GM18870 (cell line): Measurements from ENCODE around the gene GUCY2F.

Source experiments
- ATAC-seq: cut with Tn5 transposase; IDR thresholded peaks from one replicate; pipeline ENCODE4 v1.9.1; 2021; ENCODE audit warnings: moderate library complexity; ENCODE audit not compliant: unreplicated experiment

GUCY2F gene

GRCh38 chrX:109481986-109482385 lies at the start of gene GUCY2F:
Gene GUCY2F (minus strand): TSS chrX:109482086. CDS start chrX:109475936, 6,150 bp downstream.
- ATAC-seq, result no peak

- no peak for ATAC-seq
Measured at GRCh38 chrX:109519001-109519400, 37.1 kb upstream of the GUCY2F start.

GRCh38 chrX:109511113-109511512 lies 29.2 kb upstream of the GUCY2F start:
- no peak for ATAC-seq

GRCh38 chrX:109508915-109509314 lies 27.0 kb upstream of the GUCY2F start:
- ATAC-seq, result no peak

- no peak for ATAC-seq
Measured at GRCh38 chrX:109501176-109501575, 19.3 kb upstream of the GUCY2F start.

- no peak for ATAC-seq
Measured at GRCh38 chrX:109498434-109498833, 16.5 kb upstream of the GUCY2F start.

- no peak for ATAC-seq
Measured at GRCh38 chrX:109489174-109489573, 7.3 kb upstream of the GUCY2F start.

GRCh38 chrX:109487640-109488039 lies 5.8 kb upstream of the GUCY2F start:
- ATAC-seq, result no peak

- peak; percentile 82 for ATAC-seq
Measured at GRCh38 chrX:109485470-109486340, 3.8 kb upstream of the GUCY2F start.

- ATAC-seq, result no peak
Measured at GRCh38 chrX:109484886-109485285, 3.0 kb upstream of the GUCY2F start.

GRCh38 chrX:109475174-109475891 lies 6.6 kb downstream of the GUCY2F start:
- ATAC-seq, result no peak

GRCh38 chrX:109472939-109473735 lies 8.7 kb downstream of the GUCY2F start:
- ATAC-seq, result no peak

- ATAC-seq, result no peak
Measured at GRCh38 chrX:109464231-109464630, 17.7 kb downstream of the GUCY2F start.

GRCh38 chrX:109463784-109464183 lies 18.1 kb downstream of the GUCY2F start:
- no peak for ATAC-seq

GRCh38 chrX:109448282-109448938 lies 33.5 kb downstream of the GUCY2F start:
- ATAC-seq, result no peak

GRCh38 chrX:109441266-109441665 lies 40.6 kb downstream of the GUCY2F start:
- no peak for ATAC-seq

- ATAC-seq, result peak; percentile 74
Measured at GRCh38 chrX:109440475-109440874, 41.4 kb downstream of the GUCY2F start.

- no peak for ATAC-seq
Measured at GRCh38 chrX:109409181-109409580, 72.7 kb downstream of the GUCY2F start.

- ATAC-seq, result no peak
Measured at GRCh38 chrX:109403922-109404321, 78.0 kb downstream of the GUCY2F start.

- ATAC-seq, result no peak
Measured at GRCh38 chrX:109399831-109400230, 82.1 kb downstream of the GUCY2F start.

GRCh38 chrX:109398833-109399232 lies 83.1 kb downstream of the GUCY2F start:
- ATAC-seq, result no peak
